Measurements from ENCODE around the gene PDE7B.

The PDE7B gene

DNA sequence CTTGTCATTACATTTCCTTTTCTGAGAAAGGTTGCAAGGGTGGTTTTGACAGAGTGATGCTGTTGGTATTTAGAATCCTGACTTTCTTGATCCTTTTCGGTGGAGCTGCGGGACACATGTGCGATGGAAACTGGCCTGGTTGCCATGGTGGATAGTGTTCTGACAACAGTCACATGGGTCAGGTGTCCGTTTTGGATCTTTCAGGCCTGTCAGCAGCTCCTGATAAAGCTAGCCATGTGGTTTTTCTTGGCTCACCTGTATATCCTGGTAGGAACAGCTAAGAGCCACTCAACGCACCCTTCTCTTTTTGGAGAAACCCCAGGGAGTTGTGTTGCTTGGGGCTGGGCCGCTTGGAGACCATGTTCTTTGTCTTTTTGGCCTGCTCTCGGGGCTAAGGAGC lies 221.2 kb downstream of the PDE7B start:
- H3K27ac ChIP-seq, result no peak overlapping the region
- no peaks in the 10 kb centered on the region for H3K79me2 ChIP-seq (ENCODE audit: insufficient read depth, low read depth)
- H4K20me1 ChIP-seq (ENCODE audit: insufficient read depth), result no peaks in the 10 kb centered on the region
- H3K9ac ChIP-seq, result no peak overlapping the region
- TF ChIP-seq, protein P1, sequence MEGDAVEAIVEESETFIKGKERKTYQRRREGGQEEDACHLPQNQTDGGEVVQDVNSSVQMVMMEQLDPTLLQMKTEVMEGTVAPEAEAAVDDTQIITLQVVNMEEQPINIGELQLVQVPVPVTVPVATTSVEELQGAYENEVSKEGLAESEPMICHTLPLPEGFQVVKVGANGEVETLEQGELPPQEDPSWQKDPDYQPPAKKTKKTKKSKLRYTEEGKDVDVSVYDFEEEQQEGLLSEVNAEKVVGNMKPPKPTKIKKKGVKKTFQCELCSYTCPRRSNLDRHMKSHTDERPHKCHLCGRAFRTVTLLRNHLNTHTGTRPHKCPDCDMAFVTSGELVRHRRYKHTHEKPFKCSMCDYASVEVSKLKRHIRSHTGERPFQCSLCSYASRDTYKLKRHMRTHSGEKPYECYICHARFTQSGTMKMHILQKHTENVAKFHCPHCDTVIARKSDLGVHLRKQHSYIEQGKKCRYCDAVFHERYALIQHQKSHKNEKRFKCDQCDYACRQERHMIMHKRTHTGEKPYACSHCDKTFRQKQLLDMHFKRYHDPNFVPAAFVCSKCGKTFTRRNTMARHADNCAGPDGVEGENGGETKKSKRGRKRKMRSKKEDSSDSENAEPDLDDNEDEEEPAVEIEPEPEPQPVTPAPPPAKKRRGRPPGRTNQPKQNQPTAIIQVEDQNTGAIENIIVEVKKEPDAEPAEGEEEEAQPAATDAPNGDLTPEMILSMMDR (conservative IDR thresholded peaks at IDR 0.05; ENCODE audit: low read depth, low read length), result no peak
- no peaks in the 10 kb centered on the region for H3K27me3 ChIP-seq (ENCODE audit: insufficient read depth, low read depth)
- H3K4me1 ChIP-seq (ENCODE audit: low read depth, poor library complexity, severe bottlenecking), result no peaks in the 10 kb centered on the region
- H2AFZ ChIP-seq (ENCODE audit: low read depth), result no peak overlapping the region
- H3K4me3 ChIP-seq (IDR thresholded peaks at IDR 0.05; ENCODE audit: insufficient read depth, low read depth, low read length), result no peak overlapping the region
- no peak overlapping the region for H3K4me2 ChIP-seq
- no peaks in the 10 kb centered on the region for H3K36me3 ChIP-seq (ENCODE audit: insufficient read depth)

DNA sequence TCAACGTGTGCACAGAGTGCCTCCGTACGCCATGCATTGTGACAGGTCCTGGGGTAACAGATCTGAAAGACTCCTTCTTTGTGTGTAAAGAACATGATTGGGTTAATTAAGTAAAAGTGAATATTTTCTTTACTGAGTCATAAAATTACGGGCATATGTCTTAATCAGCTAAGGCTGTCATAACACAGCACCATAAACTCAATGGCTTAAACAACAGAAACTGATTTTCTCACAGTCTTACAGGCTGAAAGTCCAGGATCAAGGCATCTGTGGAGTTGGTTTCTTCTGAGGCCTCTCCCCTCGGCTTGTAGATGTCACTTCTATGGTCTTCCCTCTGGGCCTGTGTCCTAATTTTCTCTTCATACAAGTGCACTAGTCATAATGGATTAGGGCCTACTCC lies 221.7 kb downstream of the PDE7B start:
- Histone ChIP-seq H3K27me3 (ENCODE audit: insufficient read depth, low read depth) (no peaks in the 10 kb centered on the region), H3K4me3 (IDR thresholded peaks at IDR 0.05; ENCODE audit: insufficient read depth, low read depth, low read length) (no peak overlapping the region), H2AFZ (ENCODE audit: low read depth) (no peak overlapping the region), H3K4me1 (ENCODE audit: low read depth, poor library complexity, severe bottlenecking) (no peaks in the 10 kb centered on the region), H3K36me3 (ENCODE audit: insufficient read depth) (no peaks in the 10 kb centered on the region), H3K9ac (no peak overlapping the region), H3K79me2 (ENCODE audit: insufficient read depth, low read depth) (no peaks in the 10 kb centered on the region), H3K27ac (no peak overlapping the region), H4K20me1 (ENCODE audit: insufficient read depth) (no peaks in the 10 kb centered on the region), H3K4me2 (no peak overlapping the region)
- TF ChIP-seq, protein P1 (conservative IDR thresholded peaks at IDR 0.05; ENCODE audit: low read depth, low read length), result no peak

DNA sequence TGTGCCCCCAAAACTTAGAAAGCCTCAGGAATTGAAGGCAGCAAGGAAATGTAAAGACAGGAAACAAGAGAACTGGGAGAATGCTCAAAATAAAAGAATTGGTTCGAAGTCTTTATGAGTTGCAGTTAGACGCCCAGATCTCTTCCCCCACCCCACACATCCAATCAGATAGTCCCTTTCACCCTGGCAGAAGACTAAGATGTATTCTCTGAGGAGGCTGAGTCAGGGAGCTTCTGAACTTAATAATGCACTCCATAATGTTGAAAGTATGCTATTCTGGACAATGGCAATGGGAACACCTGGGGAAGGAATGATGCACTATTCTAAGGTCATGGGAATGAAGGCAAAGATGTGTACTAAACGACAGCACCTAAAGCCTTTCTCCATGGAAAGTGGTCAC lies 225.0 kb downstream of the PDE7B start:
- no peak overlapping the region for H3K27ac ChIP-seq
- no peak overlapping the region for H2AFZ ChIP-seq (ENCODE audit: low read depth)
- no peaks in the 10 kb centered on the region for H3K4me1 ChIP-seq (ENCODE audit: low read depth, poor library complexity, severe bottlenecking)
- no peak overlapping the region for H3K4me2 ChIP-seq
- H4K20me1 ChIP-seq (ENCODE audit: insufficient read depth), result no peaks in the 10 kb centered on the region
- H3K36me3 ChIP-seq (ENCODE audit: insufficient read depth), result no peaks in the 10 kb centered on the region
- no peaks in the 10 kb centered on the region for H3K27me3 ChIP-seq (ENCODE audit: insufficient read depth, low read depth)
- H3K4me3 ChIP-seq (IDR thresholded peaks at IDR 0.05; ENCODE audit: insufficient read depth, low read depth, low read length), result no peak overlapping the region
- TF ChIP-seq, protein P1 (conservative IDR thresholded peaks at IDR 0.05; ENCODE audit: low read depth, low read length), result no peak
- no peak overlapping the region for H3K9ac ChIP-seq
- no peaks in the 10 kb centered on the region for H3K79me2 ChIP-seq (ENCODE audit: insufficient read depth, low read depth)

DNA sequence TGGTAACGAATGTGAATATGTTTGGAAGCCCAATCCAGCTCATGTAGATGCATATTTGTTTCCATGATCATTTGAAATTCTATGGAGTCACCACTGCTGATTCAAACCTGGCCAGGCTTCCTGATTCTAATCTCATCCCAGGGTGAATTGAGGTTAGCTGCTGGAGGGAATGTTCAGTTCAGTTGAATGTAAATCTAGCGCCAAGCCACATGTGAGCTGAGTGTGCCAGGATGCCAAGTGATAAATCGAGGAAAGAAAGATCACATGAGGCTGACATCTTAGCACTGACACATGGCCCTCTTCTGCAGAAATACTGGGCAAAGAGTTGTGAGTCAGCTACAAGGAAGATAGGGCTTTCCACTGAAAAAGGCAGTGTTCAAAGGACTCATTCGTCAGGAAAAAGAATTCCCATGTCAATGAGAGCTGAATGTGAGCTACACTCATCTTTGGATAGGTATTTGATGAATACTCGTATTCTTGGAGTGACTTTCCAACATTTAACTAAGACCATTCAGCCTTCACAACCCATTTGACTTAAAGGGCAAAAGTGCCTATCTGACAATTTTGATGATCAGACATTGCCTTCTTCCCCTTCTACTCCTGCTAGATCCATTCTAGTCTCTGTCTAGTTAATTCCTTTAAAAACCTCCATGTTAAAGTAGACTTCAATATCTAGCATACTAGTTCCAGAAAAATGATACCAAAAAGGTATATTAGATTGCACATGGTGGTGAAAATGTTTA lies 226.5 kb downstream of the PDE7B start:
- no peak overlapping the region for H2AFZ ChIP-seq (ENCODE audit: low read depth)
- H4K20me1 ChIP-seq (ENCODE audit: insufficient read depth), result no peaks in the 10 kb centered on the region
- H3K9ac ChIP-seq, result no peak overlapping the region
- H3K27ac ChIP-seq, result no peak overlapping the region
- no peak overlapping the region for H3K4me3 ChIP-seq (IDR thresholded peaks at IDR 0.05; ENCODE audit: insufficient read depth, low read depth, low read length)
- H3K79me2 ChIP-seq (ENCODE audit: insufficient read depth, low read depth), result no peaks in the 10 kb centered on the region
- H3K27me3 ChIP-seq (ENCODE audit: insufficient read depth, low read depth), result no peaks in the 10 kb centered on the region
- TF ChIP-seq, protein P1 (conservative IDR thresholded peaks at IDR 0.05; ENCODE audit: low read depth, low read length), result no peak
- no peaks in the 10 kb centered on the region for H3K4me1 ChIP-seq (ENCODE audit: low read depth, poor library complexity, severe bottlenecking)
- no peaks in the 10 kb centered on the region for H3K36me3 ChIP-seq (ENCODE audit: insufficient read depth)
- no peak overlapping the region for H3K4me2 ChIP-seq
